ENCODE data around the gene TBK1.

Gene TBK1

DNA sequence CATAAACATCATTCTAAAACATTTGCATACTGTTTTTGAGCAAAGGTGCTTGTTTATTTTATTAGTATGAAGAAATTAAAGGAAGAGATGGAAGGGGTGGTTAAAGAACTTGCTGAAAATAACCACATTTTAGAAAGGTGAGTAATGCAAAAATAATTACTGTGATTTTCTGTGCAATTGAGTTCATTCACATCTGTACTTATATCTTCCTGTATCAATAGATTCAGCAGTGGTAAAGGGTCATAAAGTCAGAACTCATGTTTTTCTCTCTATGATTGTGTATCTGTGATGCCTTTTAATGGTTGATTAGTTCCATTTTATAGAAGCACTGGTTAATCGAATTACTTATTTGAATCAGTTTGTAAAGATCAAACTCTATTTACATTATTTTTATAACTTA is 46.0 kb downstream of the TBK1 start:
- H3K9me3 ChIP-seq (ENCODE audit: severe bottlenecking): no peaks in the 10 kb centered on the region
- H3K27ac ChIP-seq: no peak overlapping the region
- H3K36me3 ChIP-seq: peaks cover 35% of the 10 kb centered on the region
- no peak overlapping the region for H3K4me3 ChIP-seq (ENCODE audit: low read depth, low read length)
- DNase-seq: no peak
- no peaks in the 10 kb centered on the region for H3K27me3 ChIP-seq (ENCODE audit: insufficient read depth, low read depth, severe bottlenecking)
- TF ChIP-seq, protein P1, sequence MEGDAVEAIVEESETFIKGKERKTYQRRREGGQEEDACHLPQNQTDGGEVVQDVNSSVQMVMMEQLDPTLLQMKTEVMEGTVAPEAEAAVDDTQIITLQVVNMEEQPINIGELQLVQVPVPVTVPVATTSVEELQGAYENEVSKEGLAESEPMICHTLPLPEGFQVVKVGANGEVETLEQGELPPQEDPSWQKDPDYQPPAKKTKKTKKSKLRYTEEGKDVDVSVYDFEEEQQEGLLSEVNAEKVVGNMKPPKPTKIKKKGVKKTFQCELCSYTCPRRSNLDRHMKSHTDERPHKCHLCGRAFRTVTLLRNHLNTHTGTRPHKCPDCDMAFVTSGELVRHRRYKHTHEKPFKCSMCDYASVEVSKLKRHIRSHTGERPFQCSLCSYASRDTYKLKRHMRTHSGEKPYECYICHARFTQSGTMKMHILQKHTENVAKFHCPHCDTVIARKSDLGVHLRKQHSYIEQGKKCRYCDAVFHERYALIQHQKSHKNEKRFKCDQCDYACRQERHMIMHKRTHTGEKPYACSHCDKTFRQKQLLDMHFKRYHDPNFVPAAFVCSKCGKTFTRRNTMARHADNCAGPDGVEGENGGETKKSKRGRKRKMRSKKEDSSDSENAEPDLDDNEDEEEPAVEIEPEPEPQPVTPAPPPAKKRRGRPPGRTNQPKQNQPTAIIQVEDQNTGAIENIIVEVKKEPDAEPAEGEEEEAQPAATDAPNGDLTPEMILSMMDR (IDR thresholded peaks at IDR 0.05; ENCODE audit: low read depth, low read length): no peak

DNA sequence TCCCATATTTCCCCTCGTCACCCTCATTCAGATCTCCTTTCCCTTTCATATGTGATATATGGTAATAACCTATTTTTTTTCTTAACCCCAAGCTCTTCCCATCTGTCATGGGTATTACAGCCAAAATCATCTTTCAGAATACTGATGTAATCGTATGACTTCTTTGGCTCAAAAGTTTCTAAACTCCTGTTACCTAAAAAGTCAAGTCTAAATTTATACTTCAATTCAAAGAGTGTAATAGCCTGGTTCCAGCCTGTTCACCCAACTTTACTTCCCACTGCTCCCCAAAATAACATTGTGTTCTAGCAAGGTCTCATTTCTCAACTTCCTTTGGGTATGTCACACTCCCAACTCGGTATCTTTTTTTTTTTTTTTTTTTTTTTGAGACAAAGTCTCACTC is 48.5 kb downstream of the TBK1 start:
- H3K27me3 ChIP-seq (ENCODE audit: insufficient read depth, low read depth, severe bottlenecking): no peaks in the 10 kb centered on the region
- no peak overlapping the region for H3K27ac ChIP-seq
- peaks cover 29% of the 10 kb centered on the region for H3K36me3 ChIP-seq
- no peak overlapping the region for H3K4me3 ChIP-seq (ENCODE audit: low read depth, low read length)
- TF ChIP-seq, protein P1 (IDR thresholded peaks at IDR 0.05; ENCODE audit: low read depth, low read length): no peak
- no peaks in the 10 kb centered on the region for H3K9me3 ChIP-seq (ENCODE audit: severe bottlenecking)
- DNase-seq: no peak

DNA sequence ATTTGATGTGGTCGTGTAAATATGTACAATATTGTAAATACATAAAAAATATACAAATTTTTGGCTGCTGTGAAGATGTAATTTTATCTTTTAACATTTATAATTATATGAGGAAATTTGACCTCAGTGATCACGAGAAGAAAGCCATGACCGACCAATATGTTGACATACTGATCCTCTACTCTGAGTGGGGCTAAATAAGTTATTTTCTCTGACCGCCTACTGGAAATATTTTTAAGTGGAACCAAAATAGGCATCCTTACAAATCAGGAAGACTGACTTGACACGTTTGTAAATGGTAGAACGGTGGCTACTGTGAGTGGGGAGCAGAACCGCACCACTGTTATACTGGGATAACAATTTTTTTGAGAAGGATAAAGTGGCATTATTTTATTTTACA is 49.6 kb downstream of the TBK1 start:
- no peaks in the 10 kb centered on the region for H3K9me3 ChIP-seq (ENCODE audit: severe bottlenecking)
- TF ChIP-seq, protein P1 (IDR thresholded peaks at IDR 0.05; ENCODE audit: low read depth, low read length): no peak
- H3K36me3 ChIP-seq: peaks cover 24% of the 10 kb centered on the region

DNA sequence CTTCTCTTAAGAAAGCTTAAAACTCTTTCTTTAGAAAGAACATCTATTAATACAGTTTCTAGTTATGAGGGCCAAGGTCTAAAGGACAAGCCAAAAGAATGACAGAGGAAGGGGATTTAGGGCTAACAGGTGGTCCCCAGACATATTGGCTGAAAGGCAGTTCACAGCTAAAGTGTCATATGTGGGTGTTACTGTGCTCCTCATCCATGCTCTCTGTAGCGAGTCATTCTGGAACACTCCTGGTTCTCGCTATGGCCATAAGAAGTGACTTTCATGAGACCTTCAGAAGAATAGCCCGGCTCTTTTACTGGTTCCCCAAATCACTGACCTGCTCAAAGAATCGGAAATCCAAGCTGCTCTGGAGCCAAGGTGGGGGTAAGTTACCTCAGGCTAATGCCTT is 55.0 kb downstream of the TBK1 start:
- no peaks in the 10 kb centered on the region for H3K9me3 ChIP-seq (ENCODE audit: severe bottlenecking)
- no peaks in the 10 kb centered on the region for H3K27me3 ChIP-seq (ENCODE audit: insufficient read depth, low read depth, severe bottlenecking)
- no peak overlapping the region for H3K27ac ChIP-seq
- DNase-seq: no peak
- no peak overlapping the region for H3K4me3 ChIP-seq (ENCODE audit: low read depth, low read length)
- H3K36me3 ChIP-seq: no peaks in the 10 kb centered on the region
- TF ChIP-seq, protein P1 (IDR thresholded peaks at IDR 0.05; ENCODE audit: low read depth, low read length): no peak

More for the DNA sequence above, 49.6 kb downstream of the TBK1 start:
- H3K4me3 ChIP-seq (ENCODE audit: low read depth, low read length): no peak overlapping the region
- DNase-seq: no peak
- H3K27me3 ChIP-seq (ENCODE audit: insufficient read depth, low read depth, severe bottlenecking): no peaks in the 10 kb centered on the region
- H3K27ac ChIP-seq: no peak overlapping the region

DNA sequence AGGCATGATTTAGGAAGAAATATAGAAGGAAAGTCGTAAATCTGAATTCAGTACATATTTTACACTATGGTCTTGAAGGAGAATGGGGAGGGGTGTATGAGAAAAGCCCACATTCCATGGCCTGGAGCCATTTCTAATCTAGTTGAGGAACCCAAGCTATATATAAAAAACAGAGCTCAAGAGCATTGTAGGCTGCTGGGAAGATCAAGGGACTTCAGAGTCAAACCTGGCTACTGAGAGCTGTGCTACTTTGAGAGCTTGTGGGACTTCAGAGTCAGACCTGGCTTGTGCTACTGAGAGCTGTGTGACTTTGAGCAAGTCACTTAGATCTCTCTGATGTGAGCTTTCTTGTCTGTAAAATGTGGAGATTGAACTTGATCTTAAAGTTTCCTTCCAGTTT is 58.7 kb downstream of the TBK1 start:
- no peak for DNase-seq
- H3K4me3 ChIP-seq (ENCODE audit: low read depth, low read length): no peak overlapping the region
- H3K36me3 ChIP-seq: no peaks in the 10 kb centered on the region
- no peaks in the 10 kb centered on the region for H3K9me3 ChIP-seq (ENCODE audit: severe bottlenecking)
- no peaks in the 10 kb centered on the region for H3K27me3 ChIP-seq (ENCODE audit: insufficient read depth, low read depth, severe bottlenecking)
- TF ChIP-seq, protein P1 (IDR thresholded peaks at IDR 0.05; ENCODE audit: low read depth, low read length): no peak
- H3K27ac ChIP-seq: no peak overlapping the region

DNA sequence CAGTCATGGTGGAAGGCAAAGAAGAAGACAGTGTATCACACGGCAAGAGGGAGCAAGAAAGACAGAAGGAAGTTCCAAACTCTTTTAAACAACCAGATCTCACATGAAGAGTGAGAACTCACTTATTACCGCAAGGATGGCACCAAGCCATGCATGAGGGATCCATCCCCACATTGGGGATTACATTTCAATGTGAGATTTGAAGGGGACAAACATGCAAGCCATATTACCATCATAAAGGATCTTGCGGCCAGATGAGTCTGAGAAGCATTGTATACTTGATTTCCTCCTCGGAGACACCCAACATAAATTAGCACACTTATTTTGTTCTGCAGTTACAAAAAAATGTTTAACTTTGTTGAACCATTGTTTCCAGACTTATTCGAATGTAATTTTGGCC is 66.5 kb downstream of the TBK1 start:
- DNase-seq: no peak
- Histone ChIP-seq H3K36me3 (no peaks in the 10 kb centered on the region), H3K27ac (no peak overlapping the region), H3K4me3 (ENCODE audit: low read depth, low read length) (no peak overlapping the region), H3K9me3 (ENCODE audit: severe bottlenecking) (no peaks in the 10 kb centered on the region), H3K27me3 (ENCODE audit: insufficient read depth, low read depth, severe bottlenecking) (no peaks in the 10 kb centered on the region)
- TF ChIP-seq, protein P1 (IDR thresholded peaks at IDR 0.05; ENCODE audit: low read depth, low read length): no peak

Data from WERI-Rb-1 (cell line).